ENCODE data around the gene NOX3. TPM values are rescaled to one million over a fixed set of nuclear protein-coding genes. Genes with fewer than 3 reads are reported as not detected.

The NOX3 gene
- polyA plus RNA-seq, 1 donor from 2014 or later = 0.11 TPM

DNA sequence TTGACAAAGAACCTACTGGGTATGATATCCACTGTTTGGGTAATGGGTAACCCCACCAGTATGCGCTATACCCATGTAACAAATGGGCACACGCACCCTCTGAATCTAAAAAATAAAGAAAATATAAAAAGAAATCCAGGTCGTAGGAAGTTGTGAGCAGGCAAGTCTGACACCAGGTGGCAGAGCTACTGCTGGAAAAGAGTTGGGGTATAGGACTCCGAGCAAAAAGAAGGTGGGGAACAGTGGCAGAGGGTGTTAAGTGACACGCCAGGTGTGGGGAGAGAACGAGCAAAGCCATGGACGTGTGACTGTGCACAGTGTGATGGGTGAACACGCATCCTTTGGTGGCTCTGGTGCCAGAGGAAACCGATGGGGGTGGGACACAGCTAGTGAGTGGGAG is 46.7 kb downstream of the NOX3 start:
- no peak overlapping the region for H3K9ac ChIP-seq (ENCODE audit: low read length)
- H3K4me2 ChIP-seq (ENCODE audit: low read length) = no peak overlapping the region
- no peak overlapping the region for H2AFZ ChIP-seq (ENCODE audit: low read depth, low read length)
- TF ChIP-seq POLR2AphosphoS5 (IDR thresholded peaks at IDR 0.05) = no peak
- no peak for TF ChIP-seq SMC3 (conservative IDR thresholded peaks at IDR 0.05; ENCODE audit: poor library complexity)
- TF ChIP-seq MXI1 (conservative IDR thresholded peaks at IDR 0.05; ENCODE audit: poor library complexity, severe bottlenecking) = no peak
- TF ChIP-seq, protein P1, sequence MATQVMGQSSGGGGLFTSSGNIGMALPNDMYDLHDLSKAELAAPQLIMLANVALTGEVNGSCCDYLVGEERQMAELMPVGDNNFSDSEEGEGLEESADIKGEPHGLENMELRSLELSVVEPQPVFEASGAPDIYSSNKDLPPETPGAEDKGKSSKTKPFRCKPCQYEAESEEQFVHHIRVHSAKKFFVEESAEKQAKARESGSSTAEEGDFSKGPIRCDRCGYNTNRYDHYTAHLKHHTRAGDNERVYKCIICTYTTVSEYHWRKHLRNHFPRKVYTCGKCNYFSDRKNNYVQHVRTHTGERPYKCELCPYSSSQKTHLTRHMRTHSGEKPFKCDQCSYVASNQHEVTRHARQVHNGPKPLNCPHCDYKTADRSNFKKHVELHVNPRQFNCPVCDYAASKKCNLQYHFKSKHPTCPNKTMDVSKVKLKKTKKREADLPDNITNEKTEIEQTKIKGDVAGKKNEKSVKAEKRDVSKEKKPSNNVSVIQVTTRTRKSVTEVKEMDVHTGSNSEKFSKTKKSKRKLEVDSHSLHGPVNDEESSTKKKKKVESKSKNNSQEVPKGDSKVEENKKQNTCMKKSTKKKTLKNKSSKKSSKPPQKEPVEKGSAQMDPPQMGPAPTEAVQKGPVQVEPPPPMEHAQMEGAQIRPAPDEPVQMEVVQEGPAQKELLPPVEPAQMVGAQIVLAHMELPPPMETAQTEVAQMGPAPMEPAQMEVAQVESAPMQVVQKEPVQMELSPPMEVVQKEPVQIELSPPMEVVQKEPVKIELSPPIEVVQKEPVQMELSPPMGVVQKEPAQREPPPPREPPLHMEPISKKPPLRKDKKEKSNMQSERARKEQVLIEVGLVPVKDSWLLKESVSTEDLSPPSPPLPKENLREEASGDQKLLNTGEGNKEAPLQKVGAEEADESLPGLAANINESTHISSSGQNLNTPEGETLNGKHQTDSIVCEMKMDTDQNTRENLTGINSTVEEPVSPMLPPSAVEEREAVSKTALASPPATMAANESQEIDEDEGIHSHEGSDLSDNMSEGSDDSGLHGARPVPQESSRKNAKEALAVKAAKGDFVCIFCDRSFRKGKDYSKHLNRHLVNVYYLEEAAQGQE (IDR thresholded peaks at IDR 0.05; ENCODE audit: borderline replicate concordance) = no peak
- TF ChIP-seq TAF1 (IDR thresholded peaks at IDR 0.05; ENCODE audit: low read depth) = no peak
- TF ChIP-seq EP300 (conservative IDR thresholded peaks at IDR 0.05; ENCODE audit: poor library complexity, severe bottlenecking) = no peak
- no peak for TF ChIP-seq RAD21 (conservative IDR thresholded peaks at IDR 0.05)
- TF ChIP-seq EZH2 (IDR thresholded peaks at IDR 0.05; ENCODE audit: borderline replicate concordance, insufficient read depth, low read length, poor library complexity, severe bottlenecking) = no peak
- TF ChIP-seq, protein P2, sequence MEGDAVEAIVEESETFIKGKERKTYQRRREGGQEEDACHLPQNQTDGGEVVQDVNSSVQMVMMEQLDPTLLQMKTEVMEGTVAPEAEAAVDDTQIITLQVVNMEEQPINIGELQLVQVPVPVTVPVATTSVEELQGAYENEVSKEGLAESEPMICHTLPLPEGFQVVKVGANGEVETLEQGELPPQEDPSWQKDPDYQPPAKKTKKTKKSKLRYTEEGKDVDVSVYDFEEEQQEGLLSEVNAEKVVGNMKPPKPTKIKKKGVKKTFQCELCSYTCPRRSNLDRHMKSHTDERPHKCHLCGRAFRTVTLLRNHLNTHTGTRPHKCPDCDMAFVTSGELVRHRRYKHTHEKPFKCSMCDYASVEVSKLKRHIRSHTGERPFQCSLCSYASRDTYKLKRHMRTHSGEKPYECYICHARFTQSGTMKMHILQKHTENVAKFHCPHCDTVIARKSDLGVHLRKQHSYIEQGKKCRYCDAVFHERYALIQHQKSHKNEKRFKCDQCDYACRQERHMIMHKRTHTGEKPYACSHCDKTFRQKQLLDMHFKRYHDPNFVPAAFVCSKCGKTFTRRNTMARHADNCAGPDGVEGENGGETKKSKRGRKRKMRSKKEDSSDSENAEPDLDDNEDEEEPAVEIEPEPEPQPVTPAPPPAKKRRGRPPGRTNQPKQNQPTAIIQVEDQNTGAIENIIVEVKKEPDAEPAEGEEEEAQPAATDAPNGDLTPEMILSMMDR (IDR thresholded peaks at IDR 0.05; ENCODE audit: poor library complexity, severe bottlenecking) = no peak
- H3K9me3 ChIP-seq (ENCODE audit: low read length) = no peaks in the 10 kb centered on the region
- H3K9me2 ChIP-seq (ENCODE audit: insufficient read depth, low read length) = no peaks in the 10 kb centered on the region
- H3K27me3 ChIP-seq (ENCODE audit: insufficient read depth, low read depth, low read length) = no peaks in the 10 kb centered on the region
- no peak overlapping the region for H3K27ac ChIP-seq (ENCODE audit: low read length)
- no peak overlapping the region for H3K4me3 ChIP-seq (ENCODE audit: low read length)
- no peaks in the 10 kb centered on the region for H4K20me1 ChIP-seq (ENCODE audit: insufficient read depth)
- H3K36me3 ChIP-seq (ENCODE audit: insufficient read depth, low read length) = no peaks in the 10 kb centered on the region
- H3F3A ChIP-seq (ENCODE audit: insufficient read depth, low read length, poor library complexity, severe bottlenecking) = peaks cover 6% of the 10 kb centered on the region
- no peaks in the 10 kb centered on the region for H3K79me2 ChIP-seq (replicated peaks; ENCODE audit: insufficient read depth, low read length)

DNA sequence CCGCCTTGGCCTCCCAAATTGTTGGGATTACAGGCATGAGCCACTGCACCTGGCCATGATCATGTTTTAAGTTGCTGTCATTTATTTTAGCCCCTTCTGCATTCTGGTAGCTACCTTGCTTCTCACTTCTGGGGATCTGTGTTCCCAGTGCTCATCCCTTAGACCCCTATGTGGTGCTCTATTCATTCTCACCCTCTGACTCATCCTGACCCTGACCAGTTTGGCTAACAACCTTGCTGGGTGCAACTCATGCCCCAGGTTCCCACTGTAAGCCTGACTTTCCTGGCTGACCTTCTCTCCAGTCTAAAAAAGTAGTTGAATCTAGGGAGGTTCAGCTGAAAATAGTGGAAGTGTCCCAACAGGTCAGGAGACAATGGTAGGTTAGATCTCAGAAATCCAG is 47.4 kb downstream of the NOX3 start:
- H3K9me2 ChIP-seq (ENCODE audit: insufficient read depth, low read length) = no peaks in the 10 kb centered on the region
- no peaks in the 10 kb centered on the region for H3K27me3 ChIP-seq (ENCODE audit: insufficient read depth, low read depth, low read length)
- no peaks in the 10 kb centered on the region for H3K79me2 ChIP-seq (replicated peaks; ENCODE audit: insufficient read depth, low read length)
- H3K27ac ChIP-seq (ENCODE audit: low read length) = no peak overlapping the region
- peaks cover 6% of the 10 kb centered on the region for H3F3A ChIP-seq (ENCODE audit: insufficient read depth, low read length, poor library complexity, severe bottlenecking)
- H4K20me1 ChIP-seq (ENCODE audit: insufficient read depth) = no peaks in the 10 kb centered on the region
- no peak overlapping the region for H2AFZ ChIP-seq (ENCODE audit: low read depth, low read length)
- TF ChIP-seq RAD21 (conservative IDR thresholded peaks at IDR 0.05) (no peak), SMC3 (conservative IDR thresholded peaks at IDR 0.05; ENCODE audit: poor library complexity) (no peak), EZH2 (IDR thresholded peaks at IDR 0.05; ENCODE audit: borderline replicate concordance, insufficient read depth, low read length, poor library complexity, severe bottlenecking) (no peak), TAF1 (IDR thresholded peaks at IDR 0.05; ENCODE audit: low read depth) (no peak), EP300 (conservative IDR thresholded peaks at IDR 0.05; ENCODE audit: poor library complexity, severe bottlenecking) (no peak), MXI1 (conservative IDR thresholded peaks at IDR 0.05; ENCODE audit: poor library complexity, severe bottlenecking) (no peak), POLR2AphosphoS5 (IDR thresholded peaks at IDR 0.05) (no peak)
- TF ChIP-seq, protein P2 (IDR thresholded peaks at IDR 0.05; ENCODE audit: poor library complexity, severe bottlenecking) = no peak
- TF ChIP-seq, protein P1 (IDR thresholded peaks at IDR 0.05; ENCODE audit: borderline replicate concordance) = no peak
- H3K36me3 ChIP-seq (ENCODE audit: insufficient read depth, low read length) = no peaks in the 10 kb centered on the region
- H3K9me3 ChIP-seq (ENCODE audit: low read length) = no peaks in the 10 kb centered on the region
- H3K9ac ChIP-seq (ENCODE audit: low read length) = no peak overlapping the region
- no peak overlapping the region for H3K4me2 ChIP-seq (ENCODE audit: low read length)
- no peak overlapping the region for H3K4me3 ChIP-seq (ENCODE audit: low read length)

Data from neural cell (in vitro differentiated cells).